Rectal smooth muscle tissue (tissue), 1 donor: ENCODE measurements around the gene USP25.
A peak's percentile ranks its signal among the peaks of the same experiment; 100 is the strongest.

Source experiments
- H3K27ac ChIP-seq: one replicate; pipeline ENCODE4 v1.7.0; 2013; ENCODE audit warnings: low read depth, low read length, inconsistent platforms
- H3K27me3 ChIP-seq: one replicate; pipeline ENCODE4 v1.7.0; 2013; ENCODE audit warnings: low read length; ENCODE audit not compliant: control insufficient read depth, insufficient read depth
- H3K36me3 ChIP-seq: one replicate; pipeline ENCODE4 v1.7.0; 2013; ENCODE audit warnings: low read length; ENCODE audit not compliant: control insufficient read depth, insufficient read depth
- H3K4me1 ChIP-seq: one replicate; pipeline ENCODE4 v1.7.0; 2013; ENCODE audit warnings: low read length; ENCODE audit not compliant: control insufficient read depth, insufficient read depth
- H3K4me3 ChIP-seq: one replicate; pipeline ENCODE4 v1.7.0; 2013; ENCODE audit warnings: low read length
- H3K9ac ChIP-seq: one replicate; pipeline ENCODE4 v1.7.0; 2013; ENCODE audit warnings: low read length

The USP25 gene

DNA sequence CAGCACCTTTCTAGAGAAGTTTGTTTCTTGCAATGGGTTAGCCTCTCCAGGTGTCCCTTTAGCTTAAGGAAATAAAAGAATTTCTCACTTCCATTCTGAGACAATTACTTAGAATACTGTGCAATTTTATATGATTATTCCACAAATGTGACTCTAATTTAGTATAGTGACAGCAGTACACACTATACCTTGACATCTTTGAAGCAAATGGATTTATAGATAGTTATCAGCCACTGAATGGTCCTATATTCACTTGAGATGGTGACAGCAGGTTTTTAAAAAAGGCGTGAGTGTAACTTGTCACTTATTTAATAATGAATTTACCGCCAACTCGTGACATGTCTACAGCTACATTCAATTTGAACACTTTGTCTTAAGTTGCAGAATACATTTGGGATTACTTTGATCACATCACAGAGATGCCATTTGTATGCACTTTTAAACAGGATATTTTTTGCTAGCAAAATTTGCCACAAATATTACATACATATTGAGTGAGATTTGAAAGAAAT, 71.6 kb downstream of the USP25 start:
- H3K4me3 ChIP-seq: no peak overlapping the region
- no peak overlapping the region for H3K27ac ChIP-seq
- H3K9ac ChIP-seq: no peak overlapping the region
- H3K4me1 ChIP-seq: no peaks in the 10 kb centered on the region
- no peaks in the 10 kb centered on the region for H3K27me3 ChIP-seq
- peaks cover 2% of the 10 kb centered on the region for H3K36me3 ChIP-seq

DNA sequence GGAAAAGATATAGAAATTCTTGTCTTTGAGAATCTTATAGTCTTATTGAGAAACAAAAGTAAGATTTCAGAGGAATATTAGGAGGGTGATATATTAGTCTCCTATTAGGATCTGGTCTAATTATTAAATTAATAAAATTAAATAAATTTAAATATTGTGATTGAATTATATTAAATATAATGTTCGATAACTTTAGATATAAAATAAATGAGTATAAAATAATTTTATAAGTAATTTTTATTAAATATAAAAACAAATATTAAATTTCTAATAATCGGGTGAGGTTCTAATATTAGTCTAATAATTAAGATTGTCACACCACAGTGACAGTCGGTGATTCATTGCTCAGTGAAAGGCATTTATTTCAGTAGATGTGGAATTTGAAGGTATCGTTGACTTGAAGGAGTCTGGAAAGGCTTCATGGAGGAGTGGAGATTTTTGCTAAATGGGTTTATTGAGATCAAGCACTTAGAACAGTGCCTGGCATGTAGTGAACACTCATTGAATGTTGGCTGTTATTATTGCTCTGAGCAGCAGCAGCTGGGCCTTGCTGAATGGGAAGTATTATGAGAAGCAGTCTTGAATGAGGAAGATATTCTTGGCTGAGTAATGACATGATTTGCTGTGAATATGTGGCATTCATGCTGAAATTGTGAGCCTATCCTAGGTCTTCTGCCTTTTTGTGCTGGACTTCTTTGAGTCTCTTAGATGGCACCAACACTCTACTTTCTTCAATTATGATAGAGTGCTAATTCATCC, 74.6 kb downstream of the USP25 start:
- H3K4me1 ChIP-seq: no peaks in the 10 kb centered on the region
- no peaks in the 10 kb centered on the region for H3K27me3 ChIP-seq
- no peak overlapping the region for H3K27ac ChIP-seq
- H3K36me3 ChIP-seq: no peaks in the 10 kb centered on the region
- no peak overlapping the region for H3K4me3 ChIP-seq
- H3K9ac ChIP-seq: no peak overlapping the region

DNA sequence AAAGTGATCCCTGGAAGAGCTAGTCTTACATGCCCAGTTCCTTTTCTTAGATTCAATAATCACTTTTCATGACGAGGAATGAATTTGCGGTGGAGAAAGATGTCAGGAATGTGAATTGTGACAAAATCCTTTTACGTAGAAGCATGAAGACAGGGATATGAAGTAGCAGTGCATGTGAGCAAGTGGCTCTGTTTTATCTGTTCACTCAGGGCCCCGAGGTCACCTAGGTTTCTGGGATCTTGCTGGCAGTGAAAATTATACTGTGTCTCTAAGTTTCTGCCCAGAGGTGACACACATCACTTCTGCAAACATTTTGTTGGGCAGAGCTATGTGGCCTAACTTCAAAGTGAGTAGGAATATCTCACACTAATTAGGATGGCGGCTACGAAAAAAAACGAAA, 79.3 kb downstream of the USP25 start:
- Histone ChIP-seq H3K4me3 (no peak overlapping the region), H3K27me3 (no peaks in the 10 kb centered on the region), H3K27ac (no peak overlapping the region), H3K9ac (no peak overlapping the region), H3K36me3 (no peaks in the 10 kb centered on the region), H3K4me1 (no peaks in the 10 kb centered on the region)

GRCh38 chr21:15809818-15810217, 80.0 kb downstream of the USP25 start:
- Histone ChIP-seq H3K9ac (no peak overlapping the region), H3K36me3 (no peaks in the 10 kb centered on the region), H3K27me3 (no peaks in the 10 kb centered on the region), H3K27ac (no peak overlapping the region), H3K4me3 (no peak overlapping the region), H3K4me1 (no peaks in the 10 kb centered on the region)

DNA sequence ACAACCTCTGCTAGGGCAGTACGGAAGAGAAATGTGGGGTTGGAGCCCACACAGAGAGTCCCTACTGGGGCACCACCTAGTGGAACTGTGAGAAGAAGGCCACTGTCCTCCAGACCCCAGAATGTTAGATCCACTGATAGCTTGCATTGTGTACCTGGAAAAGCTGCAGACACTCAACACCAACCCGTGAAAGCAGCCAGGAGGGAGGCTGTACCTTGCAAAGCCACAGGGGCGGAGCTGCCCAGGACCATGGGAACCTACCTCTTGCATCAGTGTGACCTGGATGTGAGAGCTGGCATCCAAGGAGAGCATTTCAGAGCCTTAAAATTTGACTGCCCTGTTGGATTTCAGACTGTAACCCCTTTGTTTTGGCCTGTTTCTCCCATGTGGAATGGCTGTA, 85.5 kb downstream of the USP25 start:
- Histone ChIP-seq H3K4me3 (no peak overlapping the region), H3K9ac (no peak overlapping the region)

GRCh38 chr21:15820327-15820726, 90.5 kb downstream of the USP25 start:
- H3K27ac ChIP-seq: no peak overlapping the region
- H3K27me3 ChIP-seq: no peaks in the 10 kb centered on the region
- H3K4me1 ChIP-seq: no peaks in the 10 kb centered on the region
- peaks cover 2% of the 10 kb centered on the region for H3K36me3 ChIP-seq
- H3K9ac ChIP-seq: no peak overlapping the region
- H3K4me3 ChIP-seq: no peak overlapping the region

More for the DNA sequence above, 85.5 kb downstream of the USP25 start:
- H3K27me3 ChIP-seq: no peaks in the 10 kb centered on the region
- peaks cover 4% of the 10 kb centered on the region for H3K36me3 ChIP-seq
- no peak overlapping the region for H3K27ac ChIP-seq
- H3K4me1 ChIP-seq: no peaks in the 10 kb centered on the region

DNA sequence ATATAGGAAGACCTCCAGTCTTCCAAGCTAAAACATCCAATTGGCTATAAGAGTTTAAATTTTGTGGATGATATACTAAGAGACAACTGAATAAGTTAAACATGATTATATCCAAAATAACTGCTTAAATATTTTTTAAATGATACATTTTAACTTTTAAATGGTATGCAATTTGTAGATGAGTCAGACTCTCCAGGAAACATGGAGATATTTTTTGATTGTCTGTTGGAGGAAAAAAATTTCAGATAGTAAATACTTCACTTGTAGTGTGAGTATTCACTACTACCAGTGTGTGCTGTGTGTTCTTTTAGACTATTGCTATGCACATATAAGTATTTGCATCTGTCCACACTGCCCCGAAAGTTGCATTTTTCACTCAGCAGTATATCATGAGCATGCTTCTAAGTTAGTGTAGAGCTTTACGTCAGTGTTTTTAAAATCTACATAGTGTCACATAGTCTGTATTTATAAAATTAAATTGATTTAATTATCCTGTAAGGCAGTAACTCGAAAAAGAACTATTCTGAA, 91.1 kb downstream of the USP25 start:
- Histone ChIP-seq H3K27ac (no peak overlapping the region), H3K36me3 (no peaks in the 10 kb centered on the region), H3K4me1 (no peaks in the 10 kb centered on the region), H3K4me3 (no peak overlapping the region), H3K9ac (no peak overlapping the region), H3K27me3 (no peaks in the 10 kb centered on the region)

DNA sequence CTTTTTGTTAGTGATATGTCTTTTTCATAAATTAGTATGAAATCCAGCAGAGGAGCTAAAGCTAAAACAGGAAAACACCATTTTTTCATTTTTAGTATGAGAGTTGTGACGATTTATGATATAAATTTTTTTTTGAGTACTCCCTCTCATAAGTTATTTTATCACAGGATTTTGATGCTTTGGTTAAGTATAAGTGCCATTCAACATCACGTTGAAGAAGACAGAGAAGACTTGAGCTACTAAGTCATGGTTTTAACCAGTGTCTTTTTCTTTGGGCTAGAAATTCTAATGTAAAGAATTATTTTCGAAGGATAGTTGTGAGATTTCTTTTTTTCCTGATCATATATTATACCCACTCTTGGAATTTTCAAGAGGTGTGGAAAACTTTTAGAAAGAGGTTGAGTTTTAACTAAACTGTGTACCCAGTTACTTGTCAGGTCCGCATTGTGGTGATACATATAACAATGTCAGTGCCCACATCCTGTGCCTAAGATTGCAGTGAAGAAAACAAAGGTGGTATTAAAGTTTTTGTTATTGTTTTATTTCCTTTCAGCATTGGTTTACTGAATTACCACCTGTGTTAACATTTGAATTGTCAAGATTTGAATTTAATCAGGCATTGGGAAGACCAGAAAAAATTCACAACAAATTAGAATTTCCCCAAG, 93.8 kb downstream of the USP25 start:
- Histone ChIP-seq H3K36me3 (peaks cover 3% of the 10 kb centered on the region), H3K4me1 (no peaks in the 10 kb centered on the region), H3K4me3 (no peak overlapping the region), H3K9ac (no peak overlapping the region), H3K27me3 (no peaks in the 10 kb centered on the region), H3K27ac (no peak overlapping the region)

GRCh38 chr21:15825700-15826099, 95.9 kb downstream of the USP25 start:
- H3K4me1 ChIP-seq: no peaks in the 10 kb centered on the region
- H3K4me3 ChIP-seq: no peak overlapping the region
- H3K27me3 ChIP-seq: no peaks in the 10 kb centered on the region
- no peak overlapping the region for H3K27ac ChIP-seq
- peaks cover 3% of the 10 kb centered on the region for H3K36me3 ChIP-seq
- H3K9ac ChIP-seq: no peak overlapping the region

DNA sequence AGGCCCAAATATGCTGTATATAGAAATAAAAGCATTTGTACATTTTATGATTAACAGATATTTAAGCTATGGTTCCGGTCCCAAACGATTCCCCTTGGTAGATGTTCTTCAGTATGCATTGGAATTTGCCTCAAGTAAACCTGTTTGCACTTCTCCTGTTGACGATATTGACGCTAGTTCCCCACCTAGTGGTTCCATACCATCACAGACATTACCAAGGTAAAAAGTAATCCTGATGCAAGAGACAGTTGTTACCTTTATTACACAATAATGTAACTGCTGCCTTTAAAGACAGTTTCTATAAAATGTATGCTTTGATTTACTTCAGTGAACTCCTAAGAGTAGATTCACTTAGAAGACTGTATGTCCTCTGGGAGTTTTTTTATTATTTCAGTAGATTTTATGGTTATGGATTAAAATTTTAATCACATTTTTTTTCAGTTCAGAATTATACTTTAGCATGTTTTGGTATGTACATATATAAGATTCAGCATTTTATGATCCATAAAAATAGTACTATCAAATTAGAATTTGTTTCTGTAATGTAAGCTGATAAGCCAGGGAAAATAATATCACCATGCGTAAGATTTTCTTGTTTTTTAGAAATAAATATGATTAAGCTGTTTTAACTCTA, 96.5 kb downstream of the USP25 start:
- no peak overlapping the region for H3K27ac ChIP-seq
- H3K27me3 ChIP-seq: no peaks in the 10 kb centered on the region
- H3K9ac ChIP-seq: no peak overlapping the region
- H3K36me3 ChIP-seq: peaks cover 3% of the 10 kb centered on the region
- H3K4me1 ChIP-seq: no peaks in the 10 kb centered on the region
- no peak overlapping the region for H3K4me3 ChIP-seq

DNA sequence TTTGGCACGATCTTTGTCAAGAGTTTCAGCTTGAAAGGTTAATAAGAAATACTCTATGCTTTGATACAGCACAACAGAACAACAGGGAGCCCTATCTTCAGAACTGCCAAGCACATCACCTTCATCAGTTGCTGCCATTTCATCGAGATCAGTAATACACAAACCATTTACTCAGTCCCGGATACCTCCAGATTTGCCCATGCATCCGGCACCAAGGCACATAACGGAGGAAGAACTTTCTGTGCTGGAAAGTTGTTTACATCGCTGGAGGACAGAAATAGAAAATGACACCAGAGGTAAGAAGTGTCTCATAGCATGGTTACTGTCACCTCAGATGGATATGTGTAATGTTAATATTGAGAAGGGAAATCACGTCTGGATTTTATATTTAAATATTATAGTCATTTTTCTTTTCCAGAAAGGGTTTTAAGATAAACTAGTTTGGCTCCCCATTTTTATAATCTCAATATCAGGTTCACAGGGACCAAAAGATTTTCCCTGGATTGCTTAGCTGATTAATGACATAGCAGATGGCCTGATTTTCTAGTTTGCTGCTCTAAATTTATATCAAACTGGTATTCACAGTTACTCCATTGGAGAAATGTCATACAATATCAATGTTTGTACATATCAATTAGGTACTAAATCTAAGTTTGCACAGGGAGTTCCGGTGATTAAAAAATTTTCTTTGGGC, 97.3 kb downstream of the USP25 start:
- no peak overlapping the region for H3K9ac ChIP-seq
- H3K4me3 ChIP-seq: no peak overlapping the region
- H3K36me3 ChIP-seq: peaks cover 3% of the 10 kb centered on the region
- H3K27me3 ChIP-seq: no peaks in the 10 kb centered on the region
- H3K27ac ChIP-seq: peak overlapping the region; percentile 8
- no peaks in the 10 kb centered on the region for H3K4me1 ChIP-seq

GRCh38 chr21:15831497-15831896, 101.7 kb downstream of the USP25 start:
- H3K9ac ChIP-seq: no peak overlapping the region
- H3K4me3 ChIP-seq: no peak overlapping the region
- peaks cover 8% of the 10 kb centered on the region for H3K36me3 ChIP-seq
- H3K27ac ChIP-seq: no peak overlapping the region
- no peaks in the 10 kb centered on the region for H3K27me3 ChIP-seq
- H3K4me1 ChIP-seq: no peaks in the 10 kb centered on the region
